Measurements from ENCODE around the gene KIAA1671. TPM values are rescaled to one million over a fixed set of nuclear protein-coding genes. Genes with fewer than 3 reads are reported as not detected.

KIAA1671 gene
- total RNA-seq, 1 experiment from 2014 or later: 12.8 TPM

DNA sequence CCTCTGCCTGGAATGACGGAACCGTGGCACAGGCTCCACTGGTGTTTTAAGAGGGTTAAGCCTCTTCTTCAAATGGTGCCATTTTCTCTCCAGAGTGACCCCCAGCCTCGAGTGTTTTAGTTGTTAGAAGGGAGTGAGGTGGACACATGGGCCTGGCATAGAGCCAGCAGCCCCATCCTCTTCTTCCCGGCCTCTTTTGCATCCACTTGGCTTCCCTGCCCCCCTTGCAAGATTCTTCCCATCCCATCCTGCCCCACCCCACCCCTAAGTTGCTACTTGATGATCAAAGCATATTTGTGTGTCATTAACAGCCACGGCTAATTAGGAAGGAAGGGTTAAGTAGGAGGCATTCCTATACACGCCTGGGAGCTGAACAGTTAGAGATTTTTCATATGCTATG, 174.8 kb downstream of the KIAA1671 start:
- DNase-seq (ENCODE audit: low spot score): no peak
- CTCF ChIA-PET: no interaction called here
- H3K4me3 ChIP-seq (ENCODE audit: low read depth, low read length, poor library complexity, severe bottlenecking): no peak overlapping the region
- H3K27me3 ChIP-seq (replicated peaks; ENCODE audit: insufficient read depth, low read depth, low read length, poor library complexity): no peaks in the 10 kb centered on the region
- POLR2A ChIA-PET (ENCODE audit: low non-redundant PET): no interaction called here
- no peaks in the 10 kb centered on the region for H3K36me3 ChIP-seq (ENCODE audit: insufficient read depth, low read length, poor library complexity, severe bottlenecking)
- BruUV-seq (replicated peaks): no TSS peak
- no peak for TF ChIP-seq EZH2 (IDR thresholded peaks at IDR 0.05; ENCODE audit: borderline replicate concordance, low read depth, low read length, poor library complexity, severe bottlenecking)
- TF ChIP-seq, protein P1, sequence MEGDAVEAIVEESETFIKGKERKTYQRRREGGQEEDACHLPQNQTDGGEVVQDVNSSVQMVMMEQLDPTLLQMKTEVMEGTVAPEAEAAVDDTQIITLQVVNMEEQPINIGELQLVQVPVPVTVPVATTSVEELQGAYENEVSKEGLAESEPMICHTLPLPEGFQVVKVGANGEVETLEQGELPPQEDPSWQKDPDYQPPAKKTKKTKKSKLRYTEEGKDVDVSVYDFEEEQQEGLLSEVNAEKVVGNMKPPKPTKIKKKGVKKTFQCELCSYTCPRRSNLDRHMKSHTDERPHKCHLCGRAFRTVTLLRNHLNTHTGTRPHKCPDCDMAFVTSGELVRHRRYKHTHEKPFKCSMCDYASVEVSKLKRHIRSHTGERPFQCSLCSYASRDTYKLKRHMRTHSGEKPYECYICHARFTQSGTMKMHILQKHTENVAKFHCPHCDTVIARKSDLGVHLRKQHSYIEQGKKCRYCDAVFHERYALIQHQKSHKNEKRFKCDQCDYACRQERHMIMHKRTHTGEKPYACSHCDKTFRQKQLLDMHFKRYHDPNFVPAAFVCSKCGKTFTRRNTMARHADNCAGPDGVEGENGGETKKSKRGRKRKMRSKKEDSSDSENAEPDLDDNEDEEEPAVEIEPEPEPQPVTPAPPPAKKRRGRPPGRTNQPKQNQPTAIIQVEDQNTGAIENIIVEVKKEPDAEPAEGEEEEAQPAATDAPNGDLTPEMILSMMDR (conservative IDR thresholded peaks at IDR 0.05; ENCODE audit: low read depth, low read length): no peak
- no peaks in the 10 kb centered on the region for H3K4me1 ChIP-seq (ENCODE audit: insufficient read depth, low read length, poor library complexity, severe bottlenecking)
- no peak overlapping the region for H3K27ac ChIP-seq (ENCODE audit: low read depth, low read length, poor library complexity, severe bottlenecking)
- no peaks in the 10 kb centered on the region for H3K9me3 ChIP-seq (ENCODE audit: low read depth, low read length, poor library complexity, severe bottlenecking)
- intact Hi-C loops (cut with micrococcal nuclease; ENCODE audit: unreplicated experiment): no loop called here

DNA sequence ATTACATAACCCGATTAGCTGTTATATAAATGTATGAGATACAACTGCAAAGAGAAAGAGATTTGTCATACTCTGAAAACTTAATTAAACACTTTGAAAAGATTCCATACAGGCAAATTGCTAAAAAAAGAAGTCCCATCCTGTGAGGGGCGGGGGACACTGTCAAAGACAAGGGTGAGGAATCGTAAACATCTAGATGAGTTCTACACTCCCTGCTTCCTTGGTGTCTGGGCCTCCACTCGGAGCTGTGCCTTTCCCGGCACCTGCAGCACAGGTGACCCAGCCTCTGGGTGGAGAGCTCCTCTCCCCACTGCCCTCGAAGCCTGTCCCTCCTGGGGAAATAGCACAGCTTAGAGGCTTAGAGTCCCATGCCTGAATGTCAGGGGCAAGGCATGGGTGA, 177.9 kb downstream of the KIAA1671 start:
- CTCF ChIA-PET: no interaction called here
- peaks cover 13% of the 10 kb centered on the region for H3K4me1 ChIP-seq (ENCODE audit: insufficient read depth, low read length, poor library complexity, severe bottlenecking)
- BruUV-seq (replicated peaks): no TSS peak
- POLR2A ChIA-PET (ENCODE audit: low non-redundant PET): no interaction called here
- no peaks in the 10 kb centered on the region for H3K36me3 ChIP-seq (ENCODE audit: insufficient read depth, low read length, poor library complexity, severe bottlenecking)
- intact Hi-C loops (cut with micrococcal nuclease; ENCODE audit: unreplicated experiment): no loop called here
- no peaks in the 10 kb centered on the region for H3K9me3 ChIP-seq (ENCODE audit: low read depth, low read length, poor library complexity, severe bottlenecking)
- no peak for DNase-seq (ENCODE audit: low spot score)
- no peak overlapping the region for H3K4me3 ChIP-seq (ENCODE audit: low read depth, low read length, poor library complexity, severe bottlenecking)
- no peak overlapping the region for H3K27ac ChIP-seq (ENCODE audit: low read depth, low read length, poor library complexity, severe bottlenecking)
- TF ChIP-seq, protein P1 (conservative IDR thresholded peaks at IDR 0.05; ENCODE audit: low read depth, low read length): no peak
- TF ChIP-seq EZH2 (IDR thresholded peaks at IDR 0.05; ENCODE audit: borderline replicate concordance, low read depth, low read length, poor library complexity, severe bottlenecking): no peak
- no peaks in the 10 kb centered on the region for H3K27me3 ChIP-seq (replicated peaks; ENCODE audit: insufficient read depth, low read depth, low read length, poor library complexity)

GRCh38 chr22:25131198-25131887, 178.8 kb downstream of the KIAA1671 start:
- Histone ChIP-seq H3K36me3 (ENCODE audit: insufficient read depth, low read length, poor library complexity, severe bottlenecking) (no peaks in the 10 kb centered on the region), H3K27ac (ENCODE audit: low read depth, low read length, poor library complexity, severe bottlenecking) (no peak overlapping the region), H3K4me3 (ENCODE audit: low read depth, low read length, poor library complexity, severe bottlenecking) (no peak overlapping the region), H3K9me3 (ENCODE audit: low read depth, low read length, poor library complexity, severe bottlenecking) (no peaks in the 10 kb centered on the region), H3K27me3 (replicated peaks; ENCODE audit: insufficient read depth, low read depth, low read length, poor library complexity) (no peaks in the 10 kb centered on the region), H3K4me1 (ENCODE audit: insufficient read depth, low read length, poor library complexity, severe bottlenecking) (peaks cover 13% of the 10 kb centered on the region)
- POLR2A ChIA-PET (ENCODE audit: low non-redundant PET): no interaction called here
- no TSS peak for BruUV-seq (replicated peaks)
- CTCF ChIA-PET: no interaction called here
- TF ChIP-seq EZH2 (IDR thresholded peaks at IDR 0.05; ENCODE audit: borderline replicate concordance, low read depth, low read length, poor library complexity, severe bottlenecking): no peak
- TF ChIP-seq, protein P1 (conservative IDR thresholded peaks at IDR 0.05; ENCODE audit: low read depth, low read length): no peak
- intact Hi-C loops (cut with micrococcal nuclease; ENCODE audit: unreplicated experiment): no loop called here
- no peak for DNase-seq (ENCODE audit: low spot score)

Data from A673 (cell line).